ENCODE data around the gene PTGER1.

DNA sequence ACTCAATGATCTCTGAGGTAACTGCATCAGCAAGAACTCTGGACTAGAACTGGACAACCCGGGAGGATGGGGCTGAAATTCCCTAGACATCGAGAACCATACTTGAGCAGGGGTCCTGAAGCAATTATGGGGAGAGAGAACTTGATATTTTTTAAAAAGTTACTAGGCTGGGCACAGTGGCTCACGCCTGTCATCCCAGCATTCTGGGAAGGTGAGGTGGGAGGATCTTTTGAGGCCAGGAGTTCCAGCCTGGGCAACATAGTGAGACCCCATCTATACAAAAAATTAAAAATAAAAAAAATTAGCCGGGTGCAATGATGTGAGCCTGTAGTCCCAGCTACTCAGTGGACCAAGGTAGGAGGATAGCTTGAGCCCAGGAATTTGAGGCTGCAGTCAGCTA, 45.4 kb upstream of the PTGER1 start:
- no peak for TF ChIP-seq CTCF (optimal IDR thresholded peaks at IDR 0.05 in 1 of 3, IDR thresholded peaks at IDR 0.05 in 1 of 3, conservative IDR thresholded peaks at IDR 0.05 in 1 of 3; ENCODE audit: extremely low read depth in 1 of 3, insufficient read depth in 2 of 3, low read length in 3 of 3)
- no peak for TF ChIP-seq EZH2 (IDR thresholded peaks at IDR 0.05; ENCODE audit: low read length)

All from keratinocyte (primary cell).